SKM-1 treated with dmso at 0.1 percent for 144 hours (cell line): Measurements from ENCODE around the gene ZNF287.
"Not testable (repeated sequence)": the region's sequence is repeated elsewhere in the genome, so short reads cannot be mapped to it uniquely, and the experiment has no call there.

Experiments used
- DNase-seq: peaks from one replicate; lab custom pipeline; 2025; ENCODE audit not compliant: unreplicated experiment; lab: John Stamatoyannopoulos, UW

The ZNF287 gene

GRCh38 chr17:16568541-16569357 is at the start of gene ZNF287:
TSS of gene ZNF287 (minus strand) at chr17:16569204. CDS start at chr17:16567731, 1,473 bp downstream.
- DNase-seq = peak; percentile 32

- DNase-seq = no peak
Observed at GRCh38 chr17:16617481-16618060, 48.6 kb upstream of the ZNF287 start.

DNA sequence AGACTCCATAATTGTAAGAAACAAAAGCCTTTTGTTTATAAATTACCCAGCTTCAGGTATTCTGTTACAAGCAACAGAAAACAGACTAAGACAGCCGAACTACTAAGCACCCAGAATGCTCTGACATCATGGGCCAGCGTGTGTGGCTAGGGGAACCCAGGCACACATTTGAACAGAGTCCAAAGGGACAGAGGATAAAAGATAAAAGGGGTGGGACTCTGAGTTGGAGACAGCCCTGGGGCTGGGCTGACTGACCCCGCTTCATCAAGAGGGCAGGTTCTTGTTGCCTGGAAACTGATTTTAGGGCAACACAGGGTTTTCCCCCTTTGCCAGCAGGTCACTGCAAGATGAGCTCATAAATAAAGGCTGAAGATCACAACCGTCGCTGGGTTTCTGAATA is 30.5 kb upstream of the ZNF287 start:
- no peak for DNase-seq

- DNase-seq = peak; percentile 3
Observed at GRCh38 chr17:16593356-16594102, 24.5 kb upstream of the ZNF287 start.

- DNase-seq = peak; percentile 90
Observed at GRCh38 chr17:16589097-16589969, 20.3 kb upstream of the ZNF287 start.

- no peak for DNase-seq
Observed at GRCh38 chr17:16585796-16586195, 16.8 kb upstream of the ZNF287 start.

DNA sequence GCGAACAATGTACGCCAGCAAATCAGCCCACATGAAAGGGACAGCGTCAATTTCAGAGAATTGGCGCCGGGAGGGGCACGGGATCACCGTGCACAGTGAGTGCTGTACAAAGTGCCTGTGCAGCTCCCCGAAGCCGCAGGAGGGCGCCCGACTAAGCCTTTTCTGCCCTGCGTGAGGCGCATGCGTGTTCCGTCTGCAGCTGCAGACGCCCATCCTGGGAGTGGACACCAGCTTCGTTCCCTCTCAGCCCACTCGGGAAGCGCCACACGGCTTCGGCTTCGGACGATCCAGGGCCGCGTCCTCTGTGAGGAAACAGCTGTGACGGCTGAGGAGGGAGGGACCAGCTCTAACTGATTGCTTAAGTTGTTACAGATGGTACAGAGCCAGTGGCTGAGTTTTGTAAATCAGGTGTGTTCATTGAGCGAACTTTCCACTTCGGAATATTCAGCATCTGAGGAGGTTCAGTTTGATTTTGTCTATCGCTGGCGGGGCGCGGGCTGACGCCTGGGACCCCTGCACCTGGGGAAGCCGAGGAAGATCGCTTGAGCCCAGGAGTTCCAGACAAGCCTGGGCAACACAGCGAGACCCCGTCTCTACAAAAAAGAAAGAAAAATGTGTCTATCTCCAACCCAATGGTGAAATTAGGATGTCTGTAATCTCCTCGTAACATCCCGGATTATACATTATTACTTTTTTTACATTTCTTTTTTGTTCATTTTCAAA is 15.4 kb upstream of the ZNF287 start:
- peak; percentile 42 for DNase-seq

DNA sequence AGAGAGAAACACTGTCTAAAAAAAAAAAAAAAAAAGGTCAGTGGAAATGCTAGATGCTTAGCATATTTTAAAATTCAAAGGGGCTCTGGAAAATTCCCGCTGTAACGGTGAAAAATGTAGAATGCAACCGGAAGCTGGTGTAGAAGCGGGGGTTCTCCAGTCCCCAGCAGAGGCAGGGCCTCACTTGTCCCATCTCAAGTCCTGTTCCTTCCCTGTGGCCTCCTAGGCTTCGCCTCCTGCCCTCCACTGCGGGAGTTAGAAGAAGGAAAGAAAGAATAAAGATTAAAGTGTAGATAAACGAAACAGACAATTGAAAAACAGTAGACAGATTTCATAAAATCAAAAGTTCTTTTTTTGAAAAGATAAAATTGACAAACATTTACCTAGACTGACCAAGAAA is 14.8 kb upstream of the ZNF287 start:
- DNase-seq = no peak

GRCh38 chr17:16573466-16573865 is 4.5 kb upstream of the ZNF287 start:
- no peak for DNase-seq

- no peak for DNase-seq
Observed at GRCh38 chr17:16569358-16569712, 331 bp upstream of the ZNF287 start.

GRCh38 chr17:16552637-16553045 is 16.4 kb downstream of the ZNF287 start:
- no peak for DNase-seq

DNA sequence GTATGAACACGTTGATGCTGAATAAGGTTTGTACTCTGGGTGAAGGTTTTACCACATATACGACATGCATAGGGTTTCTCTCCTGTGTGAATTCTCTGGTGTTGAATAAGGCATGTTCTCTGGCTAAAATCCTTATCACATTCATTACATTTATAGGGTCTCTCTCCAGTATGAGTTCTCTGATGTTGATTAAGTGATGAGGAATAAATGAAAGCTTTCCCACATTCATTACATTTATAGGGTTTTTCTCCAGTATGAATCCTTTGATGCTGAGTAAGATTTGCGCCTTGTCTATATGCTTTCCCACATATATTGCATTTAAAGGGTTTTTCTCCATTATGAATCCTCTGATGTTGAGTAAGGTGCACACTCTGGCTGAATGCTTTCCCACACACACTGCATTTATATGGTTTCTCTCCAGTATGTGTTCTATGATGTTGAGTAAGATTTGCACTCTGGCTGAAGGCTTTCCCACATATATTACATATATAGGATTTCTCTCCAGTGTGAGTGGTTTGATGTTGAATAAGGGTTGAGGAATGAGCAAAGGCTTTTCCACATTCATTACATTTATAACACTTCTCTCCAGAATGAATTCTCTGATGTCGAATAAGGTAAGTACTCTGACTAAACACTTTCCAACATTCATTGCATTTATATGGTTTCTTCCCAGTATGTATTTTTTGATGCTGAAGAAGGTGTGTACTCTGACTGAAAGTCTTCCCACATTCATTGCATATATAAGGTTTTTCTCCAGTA is 16.9 kb downstream of the ZNF287 start:
- no peak for DNase-seq

GRCh38 chr17:16537130-16537458 is 31.9 kb downstream of the ZNF287 start:
- no peak for DNase-seq

- DNase-seq = no peak
Observed at GRCh38 chr17:16534236-16534635, 34.8 kb downstream of the ZNF287 start.

DNA sequence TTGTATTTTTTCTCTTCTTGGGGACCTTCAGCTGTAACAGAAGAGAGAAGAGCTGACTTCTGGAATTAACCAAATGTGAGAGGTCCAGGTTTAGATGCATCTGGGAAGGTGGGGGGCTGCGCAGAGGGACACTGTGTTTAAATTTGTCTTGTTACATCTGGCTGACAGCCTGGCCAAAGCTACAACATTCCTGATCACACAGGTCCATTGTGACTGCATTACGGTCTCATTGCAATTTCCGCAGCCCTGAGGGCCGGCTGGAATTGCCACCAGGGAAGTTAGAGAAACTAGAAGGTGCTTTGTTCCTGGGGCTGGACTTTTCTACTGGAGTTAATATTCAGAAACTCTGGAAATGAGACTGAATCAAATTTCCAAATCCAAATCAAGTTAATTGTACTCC is 39.1 kb downstream of the ZNF287 start:
- no peak for DNase-seq

DNA sequence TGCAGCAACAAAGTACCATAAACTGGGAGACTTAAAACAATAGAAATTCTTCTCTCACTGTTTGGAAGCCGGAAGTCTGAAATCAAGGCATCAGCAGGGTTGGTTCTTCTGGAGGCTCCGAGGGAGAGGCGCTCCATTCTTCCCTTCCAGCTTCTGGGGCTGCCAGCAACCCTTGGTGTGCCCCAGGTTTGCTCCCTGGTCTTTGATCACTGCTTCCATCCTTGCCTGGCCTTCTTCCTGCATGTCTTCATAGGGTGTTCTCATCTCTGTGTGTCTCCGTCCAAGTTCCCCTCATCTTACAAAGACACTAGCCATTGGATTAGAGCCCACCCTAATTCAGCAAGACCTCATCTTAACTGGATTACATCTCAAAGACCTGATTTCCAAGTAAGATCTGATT is 41.7 kb downstream of the ZNF287 start:
- no peak for DNase-seq

DNA sequence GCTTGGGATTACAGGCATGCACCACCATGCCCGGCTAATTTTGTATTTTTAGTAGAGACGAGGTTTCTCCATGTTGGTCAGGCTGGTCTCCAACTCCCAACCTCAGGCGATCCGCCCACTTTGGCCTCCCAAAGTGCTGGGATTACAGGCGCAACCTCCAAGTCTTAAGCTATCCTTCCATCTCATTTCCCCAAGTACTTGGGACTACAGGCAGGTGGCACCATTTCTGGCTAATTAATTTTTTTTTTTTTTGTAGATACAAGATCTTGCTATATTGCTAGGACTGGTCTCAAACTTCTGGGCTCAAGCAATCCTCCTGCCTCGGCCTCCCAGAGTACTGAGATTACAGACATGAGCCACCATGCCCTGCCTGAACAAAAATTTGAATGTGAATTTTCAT is 43.4 kb downstream of the ZNF287 start:
- DNase-seq = not testable (repeated sequence)

DNA sequence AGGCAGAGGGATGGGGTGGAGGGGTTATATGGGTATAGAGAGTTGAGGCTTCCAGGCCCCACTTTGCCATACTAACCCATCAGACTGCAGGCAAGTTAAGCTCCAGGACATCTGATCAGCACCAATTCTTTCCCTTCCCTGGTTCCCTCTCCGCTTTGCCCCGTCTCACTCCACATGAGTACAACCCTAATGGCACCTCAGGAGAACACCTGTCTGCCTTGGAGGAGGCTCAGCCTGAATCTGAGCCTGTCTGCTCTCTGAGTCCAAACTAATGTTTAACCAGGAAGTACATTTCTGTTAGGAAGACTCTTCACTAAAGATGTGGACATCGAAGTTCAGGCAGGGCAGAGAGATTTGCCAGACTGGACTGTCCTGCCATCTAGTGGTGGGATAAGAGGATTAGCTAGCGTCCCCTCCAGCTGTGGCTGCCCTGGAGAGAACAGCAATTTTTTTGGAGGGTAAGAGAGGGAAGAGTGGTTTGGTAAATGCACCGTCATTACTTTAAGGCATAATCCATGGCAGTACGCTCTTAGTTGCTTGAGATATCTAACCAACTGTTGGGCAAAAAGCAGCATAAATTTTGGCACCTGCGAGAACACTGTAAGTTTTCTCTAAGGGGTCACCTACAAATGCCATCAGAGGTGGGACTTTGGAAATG is 47.8 kb downstream of the ZNF287 start:
- DNase-seq = peak; percentile 93

DNA sequence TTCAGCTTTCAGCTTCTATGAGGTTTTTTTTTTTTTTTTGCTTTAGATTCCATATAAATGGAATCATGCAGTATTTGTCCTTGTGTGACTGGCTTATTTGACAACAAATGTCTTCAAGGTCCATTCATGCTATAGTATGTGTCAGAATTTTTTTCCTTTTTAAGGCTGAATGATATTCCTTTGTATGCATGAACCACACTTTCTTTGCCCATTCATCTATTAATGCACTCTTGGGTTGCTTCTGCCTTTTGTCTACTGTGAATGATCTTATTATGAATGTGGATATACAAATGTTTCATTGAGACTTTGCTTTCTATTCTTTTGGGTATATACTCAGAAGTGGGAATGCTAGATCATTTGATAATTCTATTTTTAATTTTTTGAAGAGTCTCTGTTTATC is 50.0 kb downstream of the ZNF287 start:
- no peak for DNase-seq
